HEK293 (cell line): ENCODE data around the gene SPATA25.

Source experiments
- CTCF ChIP-seq: fragments of 450-650 bp; formaldehyde crosslinking; IDR thresholded peaks from 2 replicates; pipeline ENCODE4 v1.5.1; 2016; ENCODE audit warnings: missing biosample characterization, missing genetic modification characterization
- ZNF114 ChIP-seq: fragments of 450-650 bp; formaldehyde crosslinking; IDR thresholded peaks from 2 replicates; pipeline ENCODE4 v1.5.0; 2017; ENCODE audit warnings: missing biosample characterization, missing genetic modification characterization
- ZNF174 ChIP-seq: fragments of 450-650 bp; formaldehyde crosslinking; IDR thresholded peaks from 2 replicates; pipeline ENCODE4 v1.5.0; 2017; ENCODE audit warnings: missing biosample characterization, mild to moderate bottlenecking, missing genetic modification characterization
- ZNF19 ChIP-seq: fragments of 450-650 bp; formaldehyde crosslinking; IDR thresholded peaks from 2 replicates; pipeline ENCODE4; 2016; ENCODE audit warnings: missing biosample characterization, missing genetic modification characterization, low read depth
- ZNF292 ChIP-seq: fragments of 450-650 bp; formaldehyde crosslinking; IDR thresholded peaks from 2 replicates; pipeline ENCODE4 v1.5.1; 2016; ENCODE audit warnings: low read depth, missing biosample characterization, missing genetic modification characterization, borderline replicate concordance
- ZNF514 ChIP-seq: fragments of 450-650 bp; formaldehyde crosslinking; IDR thresholded peaks from 2 replicates; pipeline ENCODE4 v1.5.1; 2016; ENCODE audit warnings: missing biosample characterization, missing genetic modification characterization
- ZNF629 ChIP-seq: fragments of 450-650 bp; formaldehyde crosslinking; IDR thresholded peaks from 2 replicates; pipeline ENCODE4 v1.5.1; 2017; ENCODE audit warnings: missing biosample characterization, missing genetic modification characterization

DNA sequence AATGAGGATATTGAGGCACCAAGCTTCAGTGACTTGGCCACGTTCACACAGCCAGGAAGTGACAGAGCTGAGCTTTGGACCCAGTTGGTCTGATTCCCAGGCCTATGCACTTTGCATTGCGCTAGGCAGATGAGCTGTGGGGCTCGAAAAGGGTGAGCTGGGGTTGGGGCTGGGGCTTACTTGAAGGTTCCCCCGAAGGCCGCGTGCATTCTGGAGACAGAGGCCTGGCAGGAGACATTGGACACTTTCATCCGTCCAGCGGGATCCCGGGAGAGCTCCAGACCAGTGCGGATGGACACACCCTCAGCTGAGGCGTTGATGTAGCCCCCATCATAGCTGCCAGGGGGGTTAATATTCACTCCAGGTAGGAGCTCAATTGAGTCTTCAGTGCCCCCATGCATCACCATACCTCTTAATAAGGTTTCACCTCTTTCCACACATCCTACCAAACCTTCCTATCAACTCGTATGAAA is 21.9 kb upstream of the SPATA25 start:
- TF ChIP-seq ZNF19 (tag by site-specific recombination) (no peak), ZNF292 (tag by site-specific recombination) (no peak), CTCF (tag by site-specific recombination) (no peak), ZNF114 (tag by site-specific recombination) (no peak), ZNF514 (tag by site-specific recombination) (no peak), ZNF174 (tag by site-specific recombination) (no peak), ZNF629 (tag by site-specific recombination) (no peak)
